Brain microvascular endothelial cell (primary cell): ENCODE data around the gene WSB2.

ENCODE experiments used
- DNase-seq: peaks from one replicate; pipeline ENCODE4 v3.0.0-alpha.2; 2020
- H3K27ac ChIP-seq: fragments of 250-450 bp; sonication (Bioruptor Pico); 2 replicates; pipeline ENCODE4 v1.5.1; 2020; ENCODE audit warnings: mild to moderate bottlenecking, moderate library complexity
- H3K27me3 ChIP-seq: fragments of 250-450 bp; sonication (Bioruptor Pico); replicated peaks from 2 replicates; pipeline ENCODE4 v1.5.1; 2020; ENCODE audit warnings: mild to moderate bottlenecking
- H3K36me3 ChIP-seq: fragments of 250-450 bp; sonication (Bioruptor Pico); replicated peaks from 2 replicates; pipeline ENCODE4 v1.5.1; 2020; ENCODE audit warnings: mild to moderate bottlenecking
- H3K4me3 ChIP-seq: 2 replicates; pipeline ENCODE4 v1.5.1; 2011; ENCODE audit warnings: low read depth, mild to moderate bottlenecking, control low read depth, low read length, moderate library complexity
- CTCF ChIP-seq: IDR thresholded peaks from 2 replicates; pipeline ENCODE4 v1.5.1; 2011; ENCODE audit warnings: low read depth, mild to moderate bottlenecking, moderate library complexity, low read length, control low read depth, inconsistent platforms; ENCODE audit errors: missing control alignments
- in situ Hi-C: cut with HindIII; loops from 2 replicates; pipeline ENCODE4 v1.10.0; 2017; ENCODE audit warnings: low sequenced_read_pairs, low pct_ligation_motif_present

WSB2 gene

DNA sequence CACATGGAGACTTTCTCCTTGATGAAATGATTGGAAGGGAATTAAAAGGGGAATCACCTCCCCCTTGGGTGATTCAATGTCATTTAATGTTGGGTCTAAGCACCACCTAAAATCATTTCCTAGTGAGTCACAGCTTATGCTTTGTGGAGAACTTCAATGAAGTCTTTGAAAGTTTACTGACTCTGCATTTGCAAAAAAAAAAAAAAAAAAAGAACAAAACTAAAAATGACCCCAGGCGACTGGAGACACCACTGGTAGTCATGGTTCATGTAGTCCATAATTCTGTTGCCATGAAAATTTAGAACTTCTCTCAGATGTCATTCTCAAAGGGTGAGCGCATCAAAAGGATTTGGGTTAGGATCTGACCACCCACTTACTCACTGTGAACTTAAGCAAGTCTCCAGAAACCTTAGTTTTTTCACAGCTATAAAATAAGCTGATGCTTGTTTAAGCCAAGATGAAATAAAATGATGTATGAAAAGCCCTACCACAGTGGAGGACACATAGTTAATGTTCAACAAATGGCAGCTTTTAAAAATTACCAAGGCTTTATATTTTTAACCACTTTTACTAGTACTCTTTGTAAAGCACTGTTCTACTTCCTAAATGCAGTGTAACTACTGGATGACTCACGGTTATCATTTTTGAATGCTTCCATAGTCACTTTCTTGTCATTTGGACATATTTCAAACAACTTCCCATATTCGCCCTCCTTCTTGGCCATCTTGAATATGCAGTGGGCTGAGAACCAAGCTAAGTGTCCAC, 74.1 kb downstream of the WSB2 start:
- TF ChIP-seq CTCF, result no peak
- Histone ChIP-seq H3K27ac (peak overlapping the region; percentile 71), H3K27me3 (no peaks in the 10 kb centered on the region), H3K36me3 (no peaks in the 10 kb centered on the region), H3K4me3 (no peak overlapping the region)
- in situ Hi-C loops, result no loop called here
- DNase-seq, result peak; percentile 33

DNA sequence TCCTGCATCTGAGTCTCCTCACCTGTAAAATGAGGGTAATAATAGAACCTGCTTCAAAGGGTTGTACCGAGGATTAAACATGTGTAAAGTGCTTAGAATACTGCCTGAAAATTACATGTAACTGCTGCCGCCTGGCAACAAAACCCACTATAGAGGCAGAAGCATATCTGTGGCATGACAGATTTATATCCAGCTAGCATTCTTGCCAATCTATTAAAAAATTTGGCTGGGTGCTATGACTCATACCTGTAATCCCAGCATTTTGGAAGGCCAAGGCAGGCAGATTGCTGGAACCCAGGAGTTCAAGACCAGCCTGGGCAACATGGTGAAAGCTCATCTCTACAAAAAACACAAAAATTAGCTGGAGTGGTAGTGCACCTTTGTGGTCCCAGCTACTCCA, 75.8 kb downstream of the WSB2 start:
- DNase-seq, result no peak

More for the DNA sequence above, 75.8 kb downstream of the WSB2 start:
- no peak overlapping the region for H3K4me3 ChIP-seq
- H3K36me3 ChIP-seq, result no peaks in the 10 kb centered on the region
- H3K27ac ChIP-seq, result no peak overlapping the region
- TF ChIP-seq CTCF, result no peak
- no peaks in the 10 kb centered on the region for H3K27me3 ChIP-seq
- in situ Hi-C loops, result no loop called here
